Measurements from ENCODE around the gene COL4A1.

DNA sequence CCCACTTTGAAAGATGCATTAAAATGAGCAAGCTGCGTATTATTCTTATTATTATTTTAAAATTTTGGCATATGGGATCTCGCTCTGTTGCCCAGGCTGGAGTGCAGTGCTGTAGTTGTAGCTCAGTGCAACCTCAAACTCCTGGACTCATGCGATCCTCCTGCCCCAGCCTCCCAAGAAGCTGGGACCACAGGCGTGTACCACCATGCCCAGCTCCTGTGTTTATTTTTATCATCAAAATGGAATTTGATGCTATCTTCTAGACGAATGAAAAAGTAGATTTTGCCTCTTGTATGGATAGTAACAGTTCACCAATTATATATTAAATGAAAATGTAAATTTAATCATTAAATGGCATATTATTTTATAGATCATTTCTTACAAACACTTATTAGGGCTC is 43.6 kb downstream of the COL4A1 start:
- no peak for TF ChIP-seq POLR2AphosphoS5 (IDR thresholded peaks at IDR 0.05; ENCODE audit: low read depth, low read length)
- TF ChIP-seq FOXP2 (optimal IDR thresholded peaks at IDR 0.05; ENCODE audit: borderline replicate concordance, extremely low read depth, extremely low read length, insufficient read depth): no peak
- TF ChIP-seq TAF1 (IDR thresholded peaks at IDR 0.05; ENCODE audit: borderline replicate concordance, insufficient read depth, low read length): no peak
- TF ChIP-seq SIN3A (IDR thresholded peaks at IDR 0.05; ENCODE audit: borderline replicate concordance, insufficient read depth, low read length): no peak
